ENCODE data around the gene PAK1.
"Not testable (repeated sequence)": the region's sequence is repeated elsewhere in the genome, so short reads cannot be mapped to it uniquely, and the experiment has no call there.

The PAK1 gene

DNA sequence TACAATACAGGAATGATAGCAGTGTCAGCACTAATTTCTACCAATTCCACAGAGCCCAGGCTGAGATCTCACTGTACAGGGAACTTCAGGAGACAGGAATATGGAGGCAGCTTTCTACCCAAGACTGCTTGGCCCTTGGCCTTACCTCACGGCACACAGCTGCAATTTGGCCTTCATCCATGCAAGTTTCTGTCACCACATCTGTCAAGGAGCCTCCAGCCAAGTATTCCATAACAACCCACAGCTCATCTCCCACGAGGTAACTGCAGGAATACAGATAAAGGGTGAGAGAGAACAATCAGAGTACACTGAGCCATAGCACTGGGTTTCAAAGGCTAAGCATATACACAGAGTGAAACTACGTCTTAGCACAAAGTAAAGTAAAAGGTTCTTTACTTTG, 133.4 kb downstream of the PAK1 start:
- intact Hi-C loops (cut with DNase I): no loop called here
- no peak for DNase-seq

DNA sequence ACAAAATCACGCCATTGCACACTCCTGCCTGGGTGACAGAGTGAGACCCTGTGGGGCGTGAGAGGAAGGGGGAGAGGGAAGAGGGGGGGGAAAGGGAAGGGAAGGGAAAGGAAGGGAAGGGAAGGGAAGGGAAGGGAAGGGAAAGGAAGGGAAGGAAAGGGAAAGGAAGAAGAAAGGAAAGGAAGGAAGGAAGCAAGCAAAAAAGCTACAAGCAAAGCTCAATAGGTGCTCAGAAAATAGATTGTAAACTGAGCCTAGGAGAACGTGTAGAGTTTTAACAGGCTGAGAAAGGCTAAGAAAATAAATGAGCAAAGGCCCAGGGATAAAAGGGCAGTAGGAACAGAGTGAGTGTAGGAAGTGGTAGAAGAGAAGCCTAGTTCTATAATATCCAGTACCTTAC, 141.6 kb downstream of the PAK1 start:
- DNase-seq: no peak
- intact Hi-C loops (cut with DNase I): no loop called here

DNA sequence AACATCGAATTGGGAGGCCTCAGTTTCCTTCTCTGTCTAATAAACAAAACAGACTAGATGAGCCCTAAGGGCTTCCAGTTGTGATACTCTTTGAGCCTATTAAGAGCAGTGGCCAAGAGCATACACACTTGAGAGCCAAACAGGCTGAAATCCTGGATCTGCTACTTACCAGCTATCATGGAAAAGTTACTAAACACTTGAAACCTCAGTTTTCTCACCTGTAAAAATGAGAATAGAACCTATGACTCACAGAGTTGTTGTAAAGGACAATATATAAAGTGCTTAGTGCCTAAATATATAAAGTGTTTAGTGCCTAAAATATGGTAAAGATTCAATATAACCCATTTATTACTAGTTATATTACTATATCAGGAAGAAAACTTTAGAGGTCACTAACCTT, 148.7 kb downstream of the PAK1 start:
- intact Hi-C loops (cut with DNase I): no loop called here
- DNase-seq: no peak

DNA sequence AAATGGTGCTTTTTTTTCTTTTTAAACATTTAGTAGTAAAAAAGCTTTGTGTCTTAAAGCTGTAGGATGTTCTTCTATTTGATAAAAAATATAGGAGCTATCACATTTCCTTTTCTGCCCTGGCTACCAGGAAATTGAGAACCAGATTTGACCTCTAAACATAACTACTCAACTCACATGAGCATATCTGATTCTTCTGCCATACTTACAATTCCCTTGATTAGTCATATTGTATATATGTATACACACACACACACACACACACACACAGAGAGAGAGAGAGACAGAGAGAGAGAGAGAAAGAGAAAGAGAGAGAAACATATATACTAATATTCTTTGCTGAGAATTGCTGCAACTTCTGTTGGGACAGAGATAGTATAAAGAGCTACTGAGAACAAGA, 149.4 kb downstream of the PAK1 start:
- intact Hi-C loops (cut with DNase I): no loop called here
- no peak for DNase-seq

DNA sequence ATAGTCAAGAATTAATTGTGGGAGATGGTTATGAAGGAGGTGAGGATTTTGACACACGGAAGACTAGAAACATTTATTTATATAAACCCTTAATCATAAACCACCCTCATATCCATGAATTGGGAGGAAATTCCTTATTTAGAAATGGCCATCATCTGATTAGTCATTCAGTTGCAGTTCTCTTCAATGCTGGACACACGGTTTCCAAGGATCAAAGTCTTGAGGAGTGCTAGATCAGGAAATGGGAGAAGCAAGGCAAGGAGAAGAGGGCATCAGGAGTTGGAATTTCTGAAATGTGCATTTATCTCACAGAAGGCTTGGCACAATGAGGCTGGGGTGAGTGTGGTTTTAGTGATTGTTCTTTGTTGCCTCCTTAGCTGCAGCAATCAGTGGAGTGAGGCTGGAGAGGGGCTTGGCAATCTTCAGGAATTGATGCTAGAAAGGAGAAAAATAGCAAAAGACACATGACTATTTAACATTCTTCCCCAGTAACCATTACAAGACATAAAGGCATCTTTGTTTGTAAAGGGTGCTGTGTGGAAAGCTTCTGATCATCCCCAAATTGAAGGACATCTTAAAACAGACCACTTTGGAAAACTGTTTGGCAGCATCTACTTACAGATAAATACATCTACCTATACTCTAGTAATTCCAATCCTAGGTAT, 150.8 kb downstream of the PAK1 start:
- DNase-seq: peak in 5 of 42 donors; percentile 8 to 45 (median 26)
- intact Hi-C loops (cut with DNase I): no loop called here

DNA sequence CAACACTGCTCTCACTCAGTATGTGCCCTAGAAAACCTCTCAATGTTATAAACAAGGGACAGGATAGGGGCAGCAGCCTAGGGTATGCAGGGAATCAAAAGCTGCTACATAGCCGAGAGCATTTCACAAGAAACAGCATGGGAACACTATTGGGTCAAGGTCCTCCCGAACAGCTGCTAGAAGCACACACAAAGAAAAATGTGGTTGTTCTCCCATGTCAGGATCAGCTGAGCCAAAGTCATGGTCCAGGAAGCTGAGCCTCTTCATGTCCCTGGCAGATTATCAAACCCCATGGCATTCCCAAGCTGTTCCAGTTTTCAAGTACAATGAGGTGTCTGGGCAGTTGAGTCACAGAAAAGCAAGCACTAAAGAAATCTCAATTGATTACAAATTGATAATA, 151.4 kb downstream of the PAK1 start:
- DNase-seq: peak in 26 of 42 donors; percentile 7 to 78 (median 30)
- intact Hi-C loops (cut with DNase I): no loop called here

DNA sequence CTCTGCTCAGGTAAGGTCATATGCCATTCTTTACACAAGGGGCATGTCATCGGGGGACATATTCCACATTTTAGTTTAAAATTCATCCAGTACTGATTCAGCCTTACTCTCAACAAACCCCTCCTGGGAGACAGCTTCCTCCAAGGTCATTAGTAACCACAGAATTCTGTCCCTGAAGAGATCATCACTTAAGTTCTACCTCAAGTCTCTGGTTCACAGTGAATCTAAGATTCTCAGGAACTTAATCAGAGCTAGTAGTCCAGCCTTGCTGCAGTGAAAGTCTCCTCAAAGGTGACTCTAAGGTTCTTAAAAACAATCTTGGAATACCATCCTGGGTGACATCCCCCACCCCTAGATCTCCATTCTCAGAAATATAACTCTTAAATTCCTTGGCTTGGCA, 153.5 kb downstream of the PAK1 start:
- intact Hi-C loops (cut with DNase I): no loop called here
- no peak for DNase-seq

DNA sequence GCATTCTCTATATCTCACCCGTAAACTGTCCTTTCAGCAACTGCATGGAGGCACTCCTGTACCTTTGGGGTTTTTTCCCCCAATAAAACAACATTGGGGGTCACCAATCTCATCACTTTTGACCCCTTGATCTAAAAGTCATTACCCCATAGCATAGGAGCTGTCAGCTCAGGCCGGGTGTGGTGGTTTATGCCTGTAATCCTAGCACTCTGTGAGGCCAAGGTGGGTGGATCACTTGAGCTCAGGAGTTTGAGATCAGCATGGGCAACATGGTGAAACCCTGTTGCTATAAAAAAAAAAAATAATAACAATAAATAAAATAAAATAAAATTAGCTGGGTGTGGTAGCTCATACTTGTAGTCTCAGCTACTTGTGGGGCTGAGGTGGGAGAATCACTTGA, 155.3 kb downstream of the PAK1 start:
- intact Hi-C loops (cut with DNase I): no loop called here
- DNase-seq: no peak

DNA sequence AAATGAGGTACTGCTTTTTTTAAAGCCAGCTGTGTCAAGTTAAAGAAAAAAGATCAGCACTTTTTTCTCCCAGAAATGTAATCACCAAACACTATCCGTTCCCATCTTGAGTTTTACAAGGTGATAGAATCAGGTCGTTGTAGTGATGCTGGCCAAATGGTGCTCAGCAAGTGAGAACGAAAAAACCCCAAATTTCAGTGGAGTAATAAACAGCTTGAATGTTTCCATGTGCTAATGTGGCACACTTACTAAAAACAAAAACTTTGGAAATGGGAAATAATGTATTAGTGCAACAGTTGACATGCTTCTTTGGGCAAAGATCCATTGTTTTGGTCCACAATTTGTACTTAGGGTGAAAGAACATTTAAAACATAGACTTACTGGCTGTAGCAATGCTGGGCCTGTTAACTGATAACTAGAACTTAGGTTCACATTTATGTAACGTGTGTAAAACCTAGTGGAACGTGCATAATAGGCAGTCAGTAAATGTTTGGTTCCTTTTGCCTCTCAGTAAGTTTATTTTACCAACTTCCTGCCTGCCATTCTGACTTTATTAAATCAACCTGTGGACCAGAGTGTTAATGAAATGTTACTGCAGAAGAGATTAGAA, 157.1 kb downstream of the PAK1 start:
- DNase-seq: no peak

DNA sequence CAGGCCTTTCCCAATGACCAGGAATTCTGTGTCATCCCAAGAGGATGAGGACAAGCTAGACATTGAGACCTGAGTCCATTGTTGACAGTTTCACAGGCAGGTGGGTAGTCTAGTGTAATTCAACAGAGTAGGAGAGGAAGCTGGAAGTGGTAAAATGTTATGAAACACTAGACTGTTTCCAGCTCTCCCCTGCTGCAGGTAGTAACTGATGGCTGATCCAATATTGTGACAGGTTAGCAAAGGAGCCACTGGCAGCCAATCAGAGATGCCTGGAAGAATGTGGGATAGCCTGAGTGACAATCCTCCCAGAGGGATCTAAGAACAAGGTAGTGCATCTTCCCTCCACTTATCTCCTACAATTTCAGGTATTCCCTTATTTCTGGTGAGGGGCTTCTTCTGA, 161.8 kb downstream of the PAK1 start:
- intact Hi-C loops (cut with DNase I): no loop called here
- no peak for DNase-seq

More for the DNA sequence above, 157.1 kb downstream of the PAK1 start:
- intact Hi-C loops (cut with DNase I): no loop called here

DNA sequence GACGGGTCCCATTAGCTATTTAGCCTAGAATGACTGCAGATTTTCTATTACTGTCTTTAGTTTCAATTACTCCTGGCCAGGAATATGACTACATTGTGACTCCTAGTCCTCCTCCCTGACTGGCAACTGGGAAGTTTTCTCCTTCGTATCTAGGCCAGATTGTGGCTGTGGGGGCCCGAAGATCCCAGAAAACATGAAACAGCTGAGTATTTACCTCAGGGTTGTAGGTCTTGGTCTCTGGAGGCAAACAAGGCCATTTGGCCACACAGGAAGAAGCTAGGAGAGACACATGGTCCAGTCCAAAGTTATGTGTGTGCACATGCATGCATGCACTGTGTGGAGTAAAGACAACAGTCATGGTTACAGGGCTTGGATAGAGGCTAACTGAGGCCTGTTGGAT, 162.2 kb downstream of the PAK1 start:
- intact Hi-C loops (cut with DNase I): no loop called here
- no peak for DNase-seq

DNA sequence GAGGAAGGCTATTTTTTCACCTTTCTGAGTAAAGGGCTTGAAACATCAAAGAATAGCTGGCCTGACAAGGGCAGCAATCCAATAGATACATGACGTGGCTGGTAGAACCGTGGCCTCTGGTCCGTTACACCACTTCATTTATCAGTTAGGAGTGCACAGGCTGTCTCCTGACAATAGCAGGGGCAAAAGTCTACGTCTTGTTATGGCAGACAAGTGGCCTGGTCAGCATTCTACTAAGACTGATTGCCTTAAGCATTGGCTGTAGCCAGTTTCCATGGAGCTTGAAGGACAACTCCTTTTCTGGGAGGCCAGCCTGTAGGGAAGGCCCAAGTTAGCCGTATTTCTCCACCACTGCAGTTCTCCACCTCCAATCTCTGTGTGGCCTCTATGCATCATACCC, 163.2 kb downstream of the PAK1 start:
- intact Hi-C loops (cut with DNase I): no loop called here
- no peak for DNase-seq

DNA sequence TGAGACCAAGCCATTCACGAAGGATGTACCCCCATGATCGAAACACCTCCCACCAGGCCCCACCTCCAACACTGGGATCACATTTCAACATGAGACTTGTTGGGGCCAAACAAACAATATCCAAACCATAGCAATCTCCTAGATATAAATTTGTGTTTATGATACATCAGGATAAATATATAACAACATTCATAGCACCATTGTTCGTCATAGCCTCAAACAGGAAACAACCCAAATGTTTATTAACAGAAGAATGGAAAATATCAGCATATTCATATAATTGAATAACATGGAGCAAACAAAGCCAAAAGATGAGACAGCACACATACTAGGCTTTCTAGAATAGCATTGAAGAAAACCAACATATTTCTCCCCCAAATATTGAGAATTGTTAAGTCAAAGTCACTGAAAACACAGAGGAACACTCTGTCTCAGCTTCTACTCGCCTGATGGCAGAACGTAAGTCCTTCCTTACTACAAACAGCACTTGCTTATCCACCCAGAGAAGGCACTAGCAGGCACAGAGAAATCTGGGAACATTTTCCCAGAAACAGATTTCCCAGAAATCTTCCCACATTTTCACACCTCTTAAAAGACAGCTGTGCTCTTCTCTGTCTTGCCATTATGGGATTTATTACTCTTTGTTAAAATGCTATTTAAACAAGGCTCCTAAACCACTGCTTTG, 164.4 kb downstream of the PAK1 start:
- intact Hi-C loops (cut with DNase I): no loop called here
- DNase-seq: no peak

DNA sequence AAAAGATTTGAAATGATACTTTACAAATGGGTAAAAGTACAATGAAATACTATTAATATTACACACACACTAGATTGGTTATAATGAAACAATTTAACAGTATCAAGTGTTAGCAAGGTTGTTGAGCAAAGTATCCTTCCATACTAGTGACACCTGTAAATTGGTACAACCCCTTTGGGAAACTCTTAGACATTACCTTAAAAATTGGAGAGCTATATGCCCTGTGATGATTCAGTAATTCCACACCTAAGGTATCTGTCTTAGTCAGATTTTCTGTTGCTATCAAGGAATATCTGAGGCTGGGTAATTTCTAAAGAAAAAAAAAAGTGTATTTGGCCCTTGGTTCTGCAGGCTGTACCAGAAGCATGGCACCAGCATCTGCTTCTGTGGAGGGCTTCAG, 165.1 kb downstream of the PAK1 start:
- intact Hi-C loops (cut with DNase I): no loop called here
- no peak for DNase-seq

DNA sequence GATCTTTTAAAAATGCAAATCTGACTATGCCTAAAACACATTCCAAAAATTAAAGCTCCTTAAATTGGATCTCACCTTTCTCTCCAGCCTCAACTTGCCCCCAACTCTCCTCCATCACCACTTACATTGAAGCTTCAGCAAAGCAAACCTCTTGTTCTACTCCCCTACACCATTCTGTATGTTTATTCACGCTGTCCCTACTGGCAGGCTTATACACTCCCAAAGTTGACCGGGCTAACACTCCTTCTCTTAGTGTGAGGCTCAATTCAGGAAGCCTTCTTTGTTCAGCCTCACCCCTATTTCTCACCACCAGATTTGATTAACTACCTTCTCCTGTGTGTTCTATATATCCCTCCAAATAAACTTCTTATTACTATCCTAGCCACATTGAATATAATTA, 170.6 kb downstream of the PAK1 start:
- no peak for DNase-seq
- intact Hi-C loops (cut with DNase I): no loop called here

DNA sequence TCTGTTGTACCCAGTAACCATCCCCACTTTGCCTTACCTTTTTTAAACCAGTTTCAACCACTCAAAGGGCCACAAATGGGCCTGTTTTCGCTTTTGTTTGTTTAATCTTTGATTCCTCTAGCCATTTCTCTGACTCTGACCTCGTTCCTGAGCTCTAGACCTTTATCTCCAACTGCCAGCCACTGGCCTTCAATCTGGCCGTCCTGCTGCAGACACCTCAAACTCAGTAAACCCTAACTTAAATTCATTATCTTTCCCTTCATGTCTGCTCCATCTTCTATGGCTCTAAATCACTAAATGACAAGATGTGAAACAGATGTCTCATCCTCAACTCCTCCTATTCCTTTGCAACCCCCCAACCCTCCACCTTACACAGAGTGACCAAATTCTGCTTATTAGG, 171.1 kb downstream of the PAK1 start:
- no peak for DNase-seq
- intact Hi-C loops (cut with DNase I): no loop called here

DNA sequence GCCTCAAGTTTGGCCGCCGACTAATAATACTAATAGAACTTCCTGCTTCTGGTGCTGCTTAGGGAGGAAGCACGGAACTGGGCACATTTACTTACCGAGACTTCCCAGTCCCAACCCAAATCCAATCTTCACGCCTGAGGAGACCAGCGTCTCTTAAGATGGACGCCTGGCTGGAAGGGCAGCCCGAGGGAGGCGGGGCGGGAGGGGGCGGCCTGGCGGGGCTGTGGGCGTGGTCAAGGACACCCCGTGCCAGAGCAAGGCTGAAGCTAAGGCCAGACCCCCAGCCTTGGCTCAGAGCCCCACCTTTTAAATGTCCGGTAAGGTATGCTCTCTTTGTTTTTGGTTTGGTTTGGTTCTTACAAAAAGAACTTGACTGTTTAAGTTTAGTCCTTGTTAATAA, 172.4 kb downstream of the PAK1 start, which contains the start of gene GDPD4:
Gene GDPD4 (minus strand): TSS at position 177 of the 400 bp plus-strand sequence. CDS start 16,549 bp downstream, outside the sequence.
- DNase-seq: no peak
- intact Hi-C loops (cut with DNase I): no loop called here

DNA sequence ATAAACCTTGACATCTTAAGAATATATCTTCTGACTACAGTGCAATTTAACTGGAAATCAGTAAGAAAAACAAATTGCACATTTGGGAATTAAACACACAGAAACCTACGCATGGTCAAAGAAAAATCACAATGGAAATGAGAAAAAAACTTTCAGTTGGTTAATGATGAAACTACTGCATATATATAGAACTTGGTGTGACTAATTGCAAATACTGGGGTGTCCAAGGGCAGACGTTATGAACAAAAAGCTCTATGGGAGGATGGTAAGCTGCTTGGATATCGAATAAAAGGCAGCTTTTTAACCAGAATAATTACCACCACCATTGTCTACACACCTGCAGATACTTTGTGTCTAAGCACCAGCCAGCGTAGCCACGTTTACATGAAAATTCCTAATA, 173.2 kb downstream of the PAK1 start:
- intact Hi-C loops (cut with DNase I): no loop called here
- no peak for DNase-seq

DNA sequence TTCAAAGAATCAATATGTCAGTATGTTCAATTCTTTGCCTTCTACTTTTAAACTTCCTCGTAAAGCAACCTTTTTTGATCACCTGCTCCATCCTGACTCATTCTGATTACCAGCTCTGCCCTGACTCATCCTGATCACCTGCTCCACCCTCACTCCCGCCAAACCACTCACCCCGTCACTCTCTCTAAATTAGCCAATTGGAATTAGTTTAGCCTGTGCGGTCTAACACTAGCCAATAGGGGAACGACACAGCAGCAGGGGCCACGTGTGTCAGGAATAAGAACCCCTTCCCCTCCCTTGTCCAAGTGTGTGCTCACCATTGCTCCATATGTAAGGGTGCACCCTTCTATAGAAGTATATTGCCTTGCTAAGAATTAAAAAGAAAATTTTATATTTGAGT, 173.9 kb downstream of the PAK1 start:
- DNase-seq: peak in 40 of 42 donors; percentile 11 to 81 (median 50)
- intact Hi-C loops (cut with DNase I): not testable (repeated sequence)

DNA sequence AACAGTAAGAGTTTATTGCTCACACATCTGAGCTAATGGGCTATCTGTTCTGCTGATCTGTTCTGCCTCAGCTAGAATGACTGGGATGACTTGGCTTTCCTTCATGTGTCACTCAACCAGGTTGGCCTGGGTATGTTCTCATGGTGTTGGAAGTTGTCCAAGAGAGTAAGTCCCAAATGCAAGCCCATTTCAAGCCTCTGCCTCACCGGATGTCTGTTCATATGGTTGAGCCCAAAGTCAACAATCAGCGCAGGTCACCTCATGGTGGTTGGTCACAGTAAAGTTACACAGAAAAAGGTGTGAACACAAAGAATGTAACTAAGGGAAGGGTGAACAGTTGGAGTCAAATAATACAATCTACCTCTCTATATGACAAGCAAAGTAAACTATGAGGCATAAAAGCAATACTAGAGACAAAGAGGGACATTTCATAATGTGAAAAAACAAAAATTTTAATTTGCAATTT, 174.3 kb downstream of the PAK1 start:
- DNase-seq: no peak
- intact Hi-C loops (cut with DNase I): no loop called here

DNA sequence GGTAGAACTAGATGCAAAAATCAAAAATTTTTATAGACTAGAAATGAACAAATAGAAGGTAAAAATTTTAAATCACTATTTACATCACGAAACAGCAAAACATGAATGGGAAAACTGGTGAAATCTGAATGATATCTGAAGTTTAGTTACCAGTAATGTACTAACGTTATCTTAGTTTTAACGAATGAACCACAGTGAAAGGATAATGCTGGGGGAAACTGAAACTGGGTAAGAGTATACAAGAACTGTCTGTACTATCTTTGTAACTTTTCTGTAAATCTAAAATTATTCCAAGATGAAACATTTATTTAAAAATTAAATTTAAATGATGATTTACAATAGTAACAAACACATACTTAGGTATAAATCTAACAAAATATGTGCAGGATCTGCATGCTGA, 179.9 kb downstream of the PAK1 start:
- intact Hi-C loops (cut with DNase I): no loop called here
- no peak for DNase-seq
